H1 (cell line): ENCODE measurements around the gene PEX16.

Source experiments
- CEBPB ChIP-seq: IDR thresholded peaks from 2 replicates; pipeline ENCODE4 v1.6.1; 2012; ENCODE audit warnings: low read depth, low read length
- CTBP2 ChIP-seq: IDR thresholded peaks from 2 replicates; pipeline ENCODE4 v1.7.0; 2011; ENCODE audit warnings: borderline replicate concordance, mild to moderate bottlenecking, moderate library complexity, mixed read lengths, low read length; ENCODE audit not compliant: insufficient read depth, insufficient read length
- EGR1 ChIP-seq: IDR thresholded peaks from 2 replicates; pipeline ENCODE4 v1.6.1; 2011; ENCODE audit warnings: low read depth, low read length, borderline replicate concordance
- EZH2 ChIP-seq: fragments of 200-600 bp; sonication (generic); IDR thresholded peaks from 2 replicates; pipeline ENCODE4 v1.7.1; 2012; ENCODE audit warnings: low read depth, mild to moderate bottlenecking, moderate library complexity, low read length, inconsistent platforms; ENCODE audit not compliant: severe bottlenecking
- GTF2F1 ChIP-seq: IDR thresholded peaks from 2 replicates; pipeline ENCODE4 v1.6.1; 2012; ENCODE audit warnings: low read depth, low read length, improper control_type of control experiment, borderline replicate concordance
- NANOG ChIP-seq: IDR thresholded peaks from 2 replicates; pipeline ENCODE4 v1.6.1; 2011; ENCODE audit warnings: low read length, low read depth, mild to moderate bottlenecking, inconsistent platforms; ENCODE audit not compliant: insufficient read depth, poor library complexity, severe bottlenecking
- POLR2A ChIP-seq, 2 experiments: IDR thresholded peaks; 1 replicate in 1 of 2; 2 replicates in 1 of 2; pipeline ENCODE4 v1.6.1; 2011; ENCODE audit warnings: low read depth in 2 of 2, low read length in 2 of 2, mild to moderate bottlenecking in 2 of 2; ENCODE audit errors: control extremely low read depth in 1 of 2
- RAD21 ChIP-seq, 2 experiments: IDR thresholded peaks in 1 of 2; conservative IDR thresholded peaks in 1 of 2; 2 replicates each; pipeline ENCODE4 v1.6.1; 2011; ENCODE audit warnings: low read depth in 2 of 2, low read length in 2 of 2, improper control_type of control experiment in 1 of 2, inconsistent platforms in 1 of 2, mild to moderate bottlenecking in 1 of 2, moderate library complexity in 1 of 2
- RFX5 ChIP-seq: IDR thresholded peaks from 2 replicates; pipeline ENCODE4 v1.6.1; 2011; ENCODE audit warnings: low read depth, low read length, improper control_type of control experiment, borderline replicate concordance
- SIRT6 ChIP-seq: IDR thresholded peaks from one replicate; pipeline ENCODE4 v1.7.1; 2012; ENCODE audit warnings: low read length, inconsistent platforms
- TF ChIP-seq, protein P1 (sequence below), 3 experiments: IDR thresholded peaks; 1 replicate in 2 of 3; 2 replicates in 1 of 3; pipeline versions ENCODE4 v1.5.1 to v1.6.1; 2011; ENCODE audit warnings: low read length in 3 of 3, mild to moderate bottlenecking in 3 of 3, inconsistent platforms in 2 of 3, low read depth in 1 of 3, moderate library complexity in 1 of 3; ENCODE audit not compliant: insufficient read depth in 1 of 3; ENCODE audit errors: control extremely low read depth in 1 of 3

DNA sequence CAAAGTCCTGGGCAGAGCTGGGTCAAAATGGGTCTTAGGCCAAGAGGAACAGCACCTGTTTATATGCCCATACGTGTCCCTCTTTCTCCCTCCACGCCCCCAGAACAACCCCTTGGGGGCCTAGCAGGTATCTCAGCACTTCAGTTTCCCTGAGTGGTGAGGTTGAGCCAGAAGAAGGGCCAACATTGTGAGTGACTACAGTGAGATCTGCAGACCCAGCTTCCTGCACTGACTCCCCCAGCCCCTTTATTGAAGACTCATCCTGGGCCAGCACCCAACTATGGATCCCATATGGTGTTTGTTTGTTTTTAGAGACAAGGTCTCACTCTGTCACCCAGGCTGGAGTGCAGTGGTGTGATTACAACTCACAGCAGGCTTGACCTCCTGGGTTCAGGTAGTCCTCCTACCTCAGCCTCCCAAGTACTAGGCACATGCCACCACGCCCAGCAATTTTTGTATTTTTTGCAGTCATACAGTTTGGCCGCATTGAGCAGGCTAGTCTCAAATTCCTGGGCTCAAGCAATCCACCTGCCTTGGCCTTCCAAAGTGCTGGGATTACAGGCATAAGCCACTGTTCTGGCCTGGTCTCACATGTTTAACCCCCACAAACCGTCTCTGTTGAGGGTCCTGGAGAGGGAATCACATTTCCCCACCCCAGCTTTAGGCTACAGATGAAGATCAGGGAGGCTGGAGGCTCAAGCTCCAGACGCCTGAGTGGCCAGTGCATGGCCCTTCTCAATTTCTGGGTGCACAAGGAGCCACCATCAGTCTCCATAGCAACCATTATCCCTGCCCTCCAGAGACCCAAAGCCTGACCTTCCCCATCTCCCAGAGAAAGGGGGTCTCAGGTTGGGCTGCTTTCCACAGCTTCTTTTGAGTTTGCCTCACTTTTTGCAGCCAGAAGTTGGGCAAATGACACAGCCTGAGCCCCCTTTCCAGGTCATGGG, 3.1 kb upstream of the PEX16 start:
- no peak for TF ChIP-seq RAD21 (IDR thresholded peaks at IDR 0.05 in 1 of 2, conservative IDR thresholded peaks at IDR 0.05 in 1 of 2; ENCODE audit: low read depth in 2 of 2, low read length in 2 of 2)
- TF ChIP-seq, protein P1, sequence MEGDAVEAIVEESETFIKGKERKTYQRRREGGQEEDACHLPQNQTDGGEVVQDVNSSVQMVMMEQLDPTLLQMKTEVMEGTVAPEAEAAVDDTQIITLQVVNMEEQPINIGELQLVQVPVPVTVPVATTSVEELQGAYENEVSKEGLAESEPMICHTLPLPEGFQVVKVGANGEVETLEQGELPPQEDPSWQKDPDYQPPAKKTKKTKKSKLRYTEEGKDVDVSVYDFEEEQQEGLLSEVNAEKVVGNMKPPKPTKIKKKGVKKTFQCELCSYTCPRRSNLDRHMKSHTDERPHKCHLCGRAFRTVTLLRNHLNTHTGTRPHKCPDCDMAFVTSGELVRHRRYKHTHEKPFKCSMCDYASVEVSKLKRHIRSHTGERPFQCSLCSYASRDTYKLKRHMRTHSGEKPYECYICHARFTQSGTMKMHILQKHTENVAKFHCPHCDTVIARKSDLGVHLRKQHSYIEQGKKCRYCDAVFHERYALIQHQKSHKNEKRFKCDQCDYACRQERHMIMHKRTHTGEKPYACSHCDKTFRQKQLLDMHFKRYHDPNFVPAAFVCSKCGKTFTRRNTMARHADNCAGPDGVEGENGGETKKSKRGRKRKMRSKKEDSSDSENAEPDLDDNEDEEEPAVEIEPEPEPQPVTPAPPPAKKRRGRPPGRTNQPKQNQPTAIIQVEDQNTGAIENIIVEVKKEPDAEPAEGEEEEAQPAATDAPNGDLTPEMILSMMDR (IDR thresholded peaks at IDR 0.05; ENCODE audit: control extremely low read depth in 1 of 3, insufficient read depth in 1 of 3, low read depth in 1 of 3, low read length in 3 of 3), result no peak
- no peak for TF ChIP-seq NANOG
- no peak for TF ChIP-seq SIRT6
- TF ChIP-seq GTF2F1, result no peak
- no peak for TF ChIP-seq RFX5
- no peak for TF ChIP-seq CEBPB
- TF ChIP-seq CTBP2, result no peak
- TF ChIP-seq POLR2A (IDR thresholded peaks at IDR 0.05; ENCODE audit: control extremely low read depth in 1 of 2, low read depth in 2 of 2, low read length in 2 of 2), result no peak
- TF ChIP-seq EZH2, result no peak
- no peak for TF ChIP-seq EGR1
